ENCODE results near the gene DHRS3. TPM values are rescaled to one million over a fixed set of nuclear protein-coding genes. Genes with fewer than 3 reads are reported as not detected.

DHRS3 gene
- total and polyA plus RNA-seq, 8 donors: 47.7 to 98.6 (median 62.0) TPM

GRCh38 chr1:12552111-12552888, 65.7 kb downstream of the DHRS3 start:
- Histone ChIP-seq H3K4me3 (no peak overlapping the region), H3K4me1 (peaks cover 0 to 3% (median 0%) of the 10 kb centered on the region in 3 donors), H3K27ac (no peak overlapping the region), H3K36me3 (no peaks in the 10 kb centered on the region), H3K9me3 (no peaks in the 10 kb centered on the region), H3K27me3 (no peaks in the 10 kb centered on the region)
- WGBS, 2 donors: 94 to 95% methylated on average over 22 to 27 of the region's 27 CpGs
- DNase-seq (peak in 2 of 6 donors; percentile 39 to 54), ATAC-seq (no peak), FAIRE-seq (no peak)
- intact Hi-C loops (cut with DNase I): no loop called here
- no peak for TF ChIP-seq CTCF (IDR thresholded peaks at IDR 0.05)

GRCh38 chr1:12551584-12551983, 66.4 kb downstream of the DHRS3 start:
- Histone ChIP-seq H3K4me3 (no peak overlapping the region), H3K27me3 (no peaks in the 10 kb centered on the region), H3K4me1 (peaks cover 0 to 3% (median 0%) of the 10 kb centered on the region in 3 donors), H3K9me3 (no peaks in the 10 kb centered on the region), H3K36me3 (no peaks in the 10 kb centered on the region), H3K27ac (no peak overlapping the region)
- FAIRE-seq: no peak
- no peak for ATAC-seq
- TF ChIP-seq CTCF (IDR thresholded peaks at IDR 0.05): no peak
- DNase-seq: peak in 1 of 6 donors; percentile 6
- intact Hi-C loops (cut with DNase I): no loop called here

GRCh38 chr1:12549460-12550349, 68.3 kb downstream of the DHRS3 start:
- Histone ChIP-seq H3K27me3 (no peaks in the 10 kb centered on the region), H3K9me3 (no peaks in the 10 kb centered on the region), H3K4me3 (no peak overlapping the region), H3K4me1 (peaks cover 0 to 3% (median 0%) of the 10 kb centered on the region in 3 donors), H3K27ac (peak overlapping the region in 2 of 4 donors; percentile 36 to 50), H3K36me3 (no peaks in the 10 kb centered on the region)
- intact Hi-C loops (cut with DNase I): no loop called here
- no peak for TF ChIP-seq CTCF (IDR thresholded peaks at IDR 0.05)
- DNase-seq (peak in 4 of 6 donors; percentile 45 to 66 (median 50)), FAIRE-seq (no peak), ATAC-seq (peak; percentile 52 to 74 (median 66))
- WGBS, 2 donors: 47 to 66% methylated on average over 31 of the region's 31 CpGs

- H3K9me3 ChIP-seq: no peaks in the 10 kb centered on the region
- H3K27me3 ChIP-seq: no peaks in the 10 kb centered on the region
- intact Hi-C loops (cut with DNase I): no loop called here
- FAIRE-seq (no peak), DNase-seq (peak in 2 of 6 donors; percentile 45 to 56), ATAC-seq (peak in 2 of 4 donors; percentile 13 to 17)
- H3K4me3 ChIP-seq: no peak overlapping the region
- peaks cover 0 to 3% (median 1%) of the 10 kb centered on the region in 3 donors for H3K4me1 ChIP-seq
- 77 to 83% methylated on average over 23 to 27 of the region's 27 CpGs for WGBS, 2 donors
- no peak for TF ChIP-seq CTCF (IDR thresholded peaks at IDR 0.05)
- no peaks in the 10 kb centered on the region for H3K36me3 ChIP-seq
- peak overlapping the region in 2 of 4 donors; percentile 36 to 50 for H3K27ac ChIP-seq
Observed at GRCh38 chr1:12548973-12549459, 69.0 kb downstream of the DHRS3 start.
